Left renal pelvis (tissue), 4 donors: ENCODE results near the gene VTI1A. TPM values are rescaled to one million over a fixed set of nuclear protein-coding genes. Genes with fewer than 3 reads are reported as not detected.
"Not testable (repeated sequence)": the region's sequence is repeated elsewhere in the genome, so short reads cannot be mapped to it uniquely, and the experiment has no call there.

ENCODE experiments used
- DNase-seq, 4 donors: peaks; one replicate each; pipeline ENCODE4 v3.0.0-alpha.2; 2013; ENCODE audit warnings: low read depth in 4 of 4, low spot score in 3 of 4
- polyA plus RNA-seq, 4 donors: library from polyadenylated mRNA; unstranded; fragments of 120-200 nt; gene quantifications; one replicate each; pipeline ENCODE4 v1.2.1, GENCODE V29; 2013; ENCODE audit not compliant: insufficient read length in 4 of 4

The VTI1A gene
- polyA plus RNA-seq, 4 donors, result 13.9 to 21.5 (median 20.5) TPM

- DNase-seq, result no peak
Observed at GRCh38 chr10:112448888-112449287, 1.9 kb downstream of the VTI1A start.

GRCh38 chr10:112454910-112455779, 8.1 kb downstream of the VTI1A start:
- no peak for DNase-seq

- no peak for DNase-seq
Observed at GRCh38 chr10:112456533-112456932, 9.5 kb downstream of the VTI1A start.

GRCh38 chr10:112460366-112460765, 13.4 kb downstream of the VTI1A start:
- no peak for DNase-seq

GRCh38 chr10:112461029-112461887, 14.2 kb downstream of the VTI1A start:
- DNase-seq, result no peak

GRCh38 chr10:112464074-112464473, 17.1 kb downstream of the VTI1A start:
- DNase-seq, result not testable (repeated sequence)

- no peak for DNase-seq
Observed at GRCh38 chr10:112465299-112465883, 18.4 kb downstream of the VTI1A start.

GRCh38 chr10:112466802-112467201, 19.8 kb downstream of the VTI1A start:
- no peak for DNase-seq

- DNase-seq, result no peak
Observed at GRCh38 chr10:112467541-112468075, 20.6 kb downstream of the VTI1A start.

GRCh38 chr10:112471878-112472487, 25.0 kb downstream of the VTI1A start:
- DNase-seq, result no peak

GRCh38 chr10:112475575-112476218, 28.7 kb downstream of the VTI1A start:
- DNase-seq, result no peak

- DNase-seq, result no peak
Observed at GRCh38 chr10:112481602-112482001, 34.6 kb downstream of the VTI1A start.

- no peak for DNase-seq
Observed at GRCh38 chr10:112484399-112484798, 37.4 kb downstream of the VTI1A start.

GRCh38 chr10:112487964-112488363, 40.9 kb downstream of the VTI1A start:
- DNase-seq, result no peak

- DNase-seq, result no peak
Observed at GRCh38 chr10:112490545-112490944, 43.5 kb downstream of the VTI1A start.

GRCh38 chr10:112491144-112491543, 44.1 kb downstream of the VTI1A start:
- no peak for DNase-seq

GRCh38 chr10:112492736-112493135, 45.7 kb downstream of the VTI1A start:
- DNase-seq, result no peak

GRCh38 chr10:112497347-112497950, 50.4 kb downstream of the VTI1A start:
- DNase-seq, result no peak

GRCh38 chr10:112498806-112499205, 51.8 kb downstream of the VTI1A start:
- no peak for DNase-seq

GRCh38 chr10:112499985-112500384, 53.0 kb downstream of the VTI1A start:
- DNase-seq, result not testable (repeated sequence)
